Putamen (tissue), 1 donor: Measurements from ENCODE around the gene FILIP1L.

Experiments used
- DNase-seq: peaks from one replicate; pipeline ENCODE4 v3.0.0-alpha.2; 2016; ENCODE audit warnings: low spot score

FILIP1L gene

GRCh38 chr3:100009276-100010086 is 104.8 kb downstream of the FILIP1L start:
- no peak for DNase-seq

GRCh38 chr3:100008081-100008698 is 106.1 kb downstream of the FILIP1L start:
- DNase-seq, result no peak

GRCh38 chr3:100007313-100007712 is 107.0 kb downstream of the FILIP1L start:
- DNase-seq, result no peak

GRCh38 chr3:100006570-100007271 is 107.6 kb downstream of the FILIP1L start:
- no peak for DNase-seq

- DNase-seq, result no peak
These were observed 108.5 kb downstream of the FILIP1L start for GRCh38 chr3:100005665-100006393.

- no peak for DNase-seq
These were observed 109.4 kb downstream of the FILIP1L start for GRCh38 chr3:100004931-100005330.

DNA sequence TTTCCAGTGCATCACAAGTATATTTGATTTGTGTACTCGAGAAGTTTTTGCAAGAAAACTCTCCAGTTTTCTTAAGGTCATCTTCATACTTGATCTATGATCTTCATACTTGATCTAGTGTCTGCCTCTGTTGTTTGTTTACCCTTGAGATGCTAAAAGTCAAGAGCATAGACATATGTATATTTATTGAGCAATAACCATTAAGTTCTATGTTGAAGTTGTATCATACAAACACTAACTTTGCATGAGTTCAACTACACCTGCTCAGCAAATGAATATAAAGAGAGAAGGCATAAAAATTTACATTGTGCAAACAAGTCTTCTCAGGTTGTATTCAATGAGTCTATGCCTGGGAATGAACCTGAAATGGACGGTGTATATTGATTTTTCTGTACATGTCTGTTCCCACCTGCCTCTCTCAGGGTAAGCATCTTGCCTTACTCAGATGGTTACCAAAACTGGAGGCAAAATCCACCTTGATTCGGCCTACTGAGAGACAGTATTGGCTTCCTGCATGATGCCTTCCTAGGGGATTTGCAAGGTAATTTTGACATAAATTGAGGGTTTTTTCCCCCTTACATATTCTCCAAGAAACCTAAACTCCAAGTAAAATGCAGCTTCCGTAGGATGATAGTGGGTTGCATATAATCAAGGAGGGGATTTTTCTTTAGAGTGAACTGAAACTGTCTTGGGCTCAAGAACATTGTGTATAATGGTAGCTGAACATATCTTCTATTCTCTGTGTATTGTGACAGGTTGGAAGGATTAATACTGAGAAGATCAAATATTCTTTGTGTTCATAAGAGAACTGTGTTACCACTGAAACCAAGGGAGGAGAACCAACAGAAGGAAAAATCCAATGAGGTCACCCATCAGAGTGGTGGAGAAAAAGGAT is 110.4 kb downstream of the FILIP1L start:
- no peak for DNase-seq

DNA sequence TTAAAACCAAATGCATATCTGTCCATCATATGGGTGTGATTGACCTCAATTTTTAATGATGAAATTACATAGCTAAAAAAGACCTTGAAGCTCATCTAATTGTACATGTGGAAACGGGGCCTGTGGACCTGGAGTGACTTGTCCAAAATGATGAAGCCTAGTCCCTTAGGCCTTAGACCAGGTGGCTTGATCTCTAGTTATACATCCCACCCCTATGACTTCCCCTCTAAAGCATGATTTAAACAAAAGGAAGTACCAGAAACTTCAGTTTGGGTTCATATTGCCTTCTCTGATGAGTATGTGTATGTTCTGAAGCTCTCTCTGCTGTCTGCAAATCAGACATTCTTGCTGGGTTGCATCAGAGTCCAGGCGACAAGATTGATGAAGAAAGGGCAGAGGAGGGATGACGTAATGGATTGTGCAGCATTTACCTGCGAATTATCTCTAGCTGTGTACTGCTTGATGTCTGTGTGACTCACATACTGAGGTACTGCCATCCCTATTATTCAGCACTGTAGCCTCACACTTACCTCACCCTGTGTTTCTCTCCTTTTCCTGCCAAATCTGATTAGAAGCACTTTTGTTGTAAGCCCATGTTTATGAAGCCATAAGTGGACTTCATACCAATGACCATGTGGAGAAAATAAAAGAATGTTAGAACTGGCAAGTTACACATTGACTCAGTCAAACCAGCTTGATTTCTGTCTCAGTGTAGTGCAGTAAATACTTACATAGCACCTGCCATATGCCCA is 111.5 kb downstream of the FILIP1L start:
- DNase-seq, result peak; percentile 21

GRCh38 chr3:100001526-100002270 is 112.6 kb downstream of the FILIP1L start:
- no peak for DNase-seq

DNA sequence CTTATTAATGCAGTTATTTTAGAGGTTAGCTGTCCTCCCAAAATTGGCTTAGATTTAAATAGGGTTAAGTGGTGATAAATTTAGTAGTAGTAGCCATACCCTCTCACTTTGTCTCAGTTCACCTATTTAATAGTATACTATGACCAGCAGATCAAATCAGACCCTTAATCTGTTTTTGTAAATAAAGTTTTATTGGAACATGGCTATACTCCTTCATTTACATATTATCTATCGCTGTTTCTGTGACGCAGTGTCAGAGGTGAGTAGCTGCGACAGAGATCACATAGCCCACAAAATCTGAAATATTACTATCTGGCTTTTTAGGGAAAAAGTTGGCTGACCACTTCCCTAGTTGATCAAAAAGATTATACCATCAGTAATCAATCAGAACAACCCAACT is 113.2 kb downstream of the FILIP1L start:
- no peak for DNase-seq

GRCh38 chr3:99999536-99999935 is 114.8 kb downstream of the FILIP1L start:
- no peak for DNase-seq

- DNase-seq, result no peak
These were observed 117.0 kb downstream of the FILIP1L start for GRCh38 chr3:99997293-99997692.

GRCh38 chr3:99990179-99990578 is 124.1 kb downstream of the FILIP1L start:
- DNase-seq, result no peak

GRCh38 chr3:99984668-99985067 is 129.6 kb downstream of the FILIP1L start:
- no peak for DNase-seq

DNA sequence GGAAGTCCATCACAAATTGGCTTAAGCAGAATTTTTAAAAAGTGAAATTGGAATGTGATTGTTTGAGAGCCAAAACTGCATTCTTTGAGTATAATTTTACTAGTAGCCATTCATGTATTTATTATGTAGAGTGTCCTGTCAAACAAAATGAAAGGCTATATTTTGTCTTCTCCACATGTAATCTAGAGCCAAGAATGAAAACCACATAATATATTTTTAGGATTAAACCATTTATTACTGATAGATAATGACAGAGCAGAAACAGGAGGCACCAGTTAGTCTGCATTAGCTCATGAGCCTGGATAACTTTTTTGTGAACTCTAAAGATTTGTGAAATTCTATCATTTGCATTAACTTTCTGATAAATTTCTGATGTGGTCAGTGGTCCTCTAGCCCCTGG is 130.2 kb downstream of the FILIP1L start:
- DNase-seq, result no peak

GRCh38 chr3:99982650-99983049 is 131.7 kb downstream of the FILIP1L start:
- DNase-seq, result no peak

GRCh38 chr3:99981138-99981537 is 133.2 kb downstream of the FILIP1L start:
- DNase-seq, result no peak

- DNase-seq, result no peak
These were observed 133.7 kb downstream of the FILIP1L start for GRCh38 chr3:99980606-99981005.

DNA sequence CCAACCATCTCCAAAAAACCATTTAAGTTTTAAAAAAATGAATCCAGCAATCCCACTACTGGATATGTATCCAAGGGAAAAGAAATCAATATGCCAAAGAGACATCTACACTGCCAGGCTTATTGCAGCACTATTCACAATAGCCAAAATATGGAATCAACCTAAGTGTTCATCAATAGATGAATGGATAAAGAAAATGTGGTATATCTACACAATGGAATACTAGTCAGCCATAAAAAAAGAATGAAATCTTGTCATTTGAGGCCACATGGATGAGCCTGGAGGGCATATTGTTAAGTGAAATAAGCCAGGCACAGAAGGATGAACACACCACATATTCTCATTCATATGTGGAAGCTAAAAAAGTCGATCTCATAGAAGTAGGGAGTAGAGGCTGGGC is 136.1 kb downstream of the FILIP1L start:
- no peak for DNase-seq

- DNase-seq, result no peak
These were observed 137.7 kb downstream of the FILIP1L start for GRCh38 chr3:99976584-99976983.
